Fibroblast of lung (primary cell): Measurements from ENCODE around the gene SRPX2. TPM values are rescaled to one million over a fixed set of nuclear protein-coding genes. Genes with fewer than 3 reads are reported as not detected.
A peak's percentile ranks its signal among the peaks of the same experiment; 100 is the strongest.

Source experiments
- DNase-seq, 2 donors: peaks; one replicate each; pipeline versions ENCODE4 v3.0.0 to v3.0.0-alpha.2; 2010; ENCODE audit warnings: low read depth in 2 of 2
- H2AFZ ChIP-seq: 2 replicates; pipeline ENCODE4 v1.5.1; 2012; ENCODE audit warnings: low read length, control low read depth, inconsistent platforms
- H3K27ac ChIP-seq: 2 replicates; pipeline ENCODE4 v1.5.1; 2011; ENCODE audit warnings: low read length, control low read depth; ENCODE audit not compliant: insufficient read depth
- H3K27me3 ChIP-seq: 2 replicates; pipeline ENCODE4 v1.5.1; 2011; ENCODE audit warnings: mild to moderate bottlenecking, low read length; ENCODE audit not compliant: control insufficient read depth, insufficient read depth
- H3K36me3 ChIP-seq: 2 replicates; pipeline ENCODE4 v1.5.1; 2011; ENCODE audit warnings: low read length; ENCODE audit not compliant: control insufficient read depth, insufficient read depth
- H3K4me1 ChIP-seq: 2 replicates; pipeline ENCODE4 v1.5.1; 2011; ENCODE audit warnings: low read length; ENCODE audit not compliant: control insufficient read depth, insufficient read depth; ENCODE audit errors: extremely low read depth
- H3K4me2 ChIP-seq: 2 replicates; pipeline ENCODE4 v1.5.1; 2011; ENCODE audit warnings: low read length, control low read depth; ENCODE audit not compliant: insufficient read depth; ENCODE audit errors: extremely low read depth
- H3K4me3 ChIP-seq, 4 experiments: fragments of 200-600 bp in 1 of 4; sonication (generic) in 1 of 4; replicated peaks in 1 of 4; 2 replicates each; pipeline ENCODE4 v1.5.1; 2011 to 2016; ENCODE audit warnings: low read length in 4 of 4, low read depth in 3 of 4, mild to moderate bottlenecking in 3 of 4, control low read depth in 2 of 4, inconsistent platforms in 1 of 4, mixed read lengths in 1 of 4; ENCODE audit not compliant: insufficient read depth in 1 of 4; ENCODE audit errors: control extremely low read depth in 1 of 4
- H3K79me2 ChIP-seq: 2 replicates; pipeline ENCODE4 v1.5.1; 2012; ENCODE audit warnings: mild to moderate bottlenecking, low read length, inconsistent platforms; ENCODE audit not compliant: control insufficient read depth, insufficient read depth
- H3K9ac ChIP-seq: 2 replicates; pipeline ENCODE4 v1.5.1; 2011; ENCODE audit warnings: mild to moderate bottlenecking, low read length, control low read depth; ENCODE audit not compliant: insufficient read depth
- H3K9me3 ChIP-seq: 2 replicates; pipeline ENCODE4 v1.5.1; 2012; ENCODE audit warnings: low read depth, low read length; ENCODE audit not compliant: control insufficient read depth, insufficient read depth
- H4K20me1 ChIP-seq: 2 replicates; pipeline ENCODE4 v1.5.1; 2011; ENCODE audit warnings: low read length; ENCODE audit not compliant: control insufficient read depth, insufficient read depth; ENCODE audit errors: extremely low read depth
- CTCF ChIP-seq, 2 donors: IDR thresholded peaks in 1 of 2; conservative IDR thresholded peaks in 1 of 2; 1 replicate in 1 of 2; 2 replicates in 1 of 2; pipeline ENCODE4 v1.5.1; 2011 to 2012; ENCODE audit warnings: low read length in 2 of 2, control low read depth in 1 of 2, inconsistent platforms in 1 of 2, low read depth in 1 of 2, mild to moderate bottlenecking in 1 of 2
- EZH2 ChIP-seq: IDR thresholded peaks from 2 replicates; pipeline ENCODE4 v1.5.1; 2012; ENCODE audit warnings: low read length, control low read depth, mild to moderate bottlenecking; ENCODE audit errors: missing control alignments
- polyA plus RNA-seq, 2 donors: library from polyadenylated mRNA; depleted of rRNA in 1 of 2; stranded (reverse) in 1 of 2; unstranded in 1 of 2; fragments of >200 nt; gene quantifications; 2 replicates each; pipeline ENCODE4 v1.2.1, GENCODE V29; 2011 to 2012; ENCODE audit warnings: missing spikeins in 1 of 2
- total RNA-seq: library from RNA; depleted of rRNA; stranded (reverse); fragments of >200 nt; gene quantifications from 2 replicates; pipeline ENCODE4 v1.2.1, GENCODE V29; 2014

The SRPX2 gene
- total and polyA plus RNA-seq, 2 donors (not counting 1 experiment from before 2014, with no cell fraction given): 18.2 to 77.6 TPM

GRCh38 chrX:100609591-100609990, 34.4 kb upstream of the SRPX2 start:
- H2AFZ ChIP-seq: no peak overlapping the region
- no peaks in the 10 kb centered on the region for H3K27me3 ChIP-seq
- H3K79me2 ChIP-seq: no peaks in the 10 kb centered on the region
- no peak overlapping the region for H3K9ac ChIP-seq
- DNase-seq: no peak
- no peaks in the 10 kb centered on the region for H3K36me3 ChIP-seq
- H3K4me1 ChIP-seq: no peaks in the 10 kb centered on the region
- no peak overlapping the region for H3K4me3 ChIP-seq
- no peaks in the 10 kb centered on the region for H3K9me3 ChIP-seq
- H3K4me2 ChIP-seq: no peak overlapping the region
- no peak overlapping the region for H3K27ac ChIP-seq
- no peaks in the 10 kb centered on the region for H4K20me1 ChIP-seq
- TF ChIP-seq CTCF (conservative IDR thresholded peaks at IDR 0.05 in 1 of 2, IDR thresholded peaks at IDR 0.05 in 1 of 2; ENCODE audit: low read depth in 1 of 2, low read length in 2 of 2) (no peak), EZH2 (no peak)

GRCh38 chrX:100611951-100612350, 32.0 kb upstream of the SRPX2 start:
- TF ChIP-seq CTCF (conservative IDR thresholded peaks at IDR 0.05 in 1 of 2, IDR thresholded peaks at IDR 0.05 in 1 of 2; ENCODE audit: low read depth in 1 of 2, low read length in 2 of 2) (no peak), EZH2 (no peak)
- Histone ChIP-seq H3K4me3 (no peak overlapping the region), H3K9me3 (no peaks in the 10 kb centered on the region), H2AFZ (no peak overlapping the region), H3K9ac (no peak overlapping the region), H3K27ac (no peak overlapping the region), H4K20me1 (no peaks in the 10 kb centered on the region), H3K36me3 (no peaks in the 10 kb centered on the region), H3K27me3 (no peaks in the 10 kb centered on the region), H3K4me1 (no peaks in the 10 kb centered on the region), H3K79me2 (no peaks in the 10 kb centered on the region), H3K4me2 (no peak overlapping the region)
- DNase-seq: no peak

GRCh38 chrX:100615005-100615404, 29.0 kb upstream of the SRPX2 start:
- Histone ChIP-seq H3K4me3 (no peak overlapping the region), H3K4me1 (no peaks in the 10 kb centered on the region), H3K9ac (no peak overlapping the region), H3K27me3 (no peaks in the 10 kb centered on the region), H3K4me2 (no peak overlapping the region), H3K27ac (no peak overlapping the region), H3K36me3 (no peaks in the 10 kb centered on the region), H3K79me2 (no peaks in the 10 kb centered on the region), H3K9me3 (no peaks in the 10 kb centered on the region), H2AFZ (no peak overlapping the region), H4K20me1 (no peaks in the 10 kb centered on the region)
- TF ChIP-seq CTCF (conservative IDR thresholded peaks at IDR 0.05 in 1 of 2, IDR thresholded peaks at IDR 0.05 in 1 of 2; ENCODE audit: low read depth in 1 of 2, low read length in 2 of 2): peak; percentile 53 to 70
- TF ChIP-seq EZH2: no peak
- peak; percentile 64 to 67 for DNase-seq
